Fibroblast of skin of abdomen (primary cell): ENCODE measurements around the gene ASPN.
A peak's percentile ranks its signal among the peaks of the same experiment; 100 is the strongest.

ENCODE experiments used
- DNase-seq: peaks from one replicate; pipeline ENCODE4 v3.0.0-alpha.2; 2013

ASPN gene

GRCh38 chr9:92504881-92505280, 22.6 kb upstream of the ASPN start:
- no peak for DNase-seq

DNA sequence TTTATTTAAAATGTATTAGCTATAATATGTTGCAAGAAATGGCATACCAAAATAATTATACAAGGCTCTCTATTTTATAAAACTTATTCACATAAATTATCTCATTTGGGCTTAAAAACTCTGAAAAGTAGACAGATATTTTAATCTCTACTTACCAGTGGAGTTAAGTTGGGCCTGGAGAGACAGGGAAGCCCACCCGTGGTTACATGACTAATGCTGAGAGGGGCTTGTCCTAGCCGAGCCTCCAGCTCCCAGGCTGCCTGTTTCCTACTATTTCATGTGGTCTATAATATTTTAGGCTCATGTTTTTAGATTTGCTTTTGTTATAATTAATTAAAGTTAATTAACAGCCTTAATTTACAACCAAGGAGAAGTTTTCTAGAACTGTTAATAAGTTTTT, 20.9 kb upstream of the ASPN start:
- no peak for DNase-seq

GRCh38 chr9:92501671-92502393, 19.5 kb upstream of the ASPN start:
- DNase-seq: no peak

DNA sequence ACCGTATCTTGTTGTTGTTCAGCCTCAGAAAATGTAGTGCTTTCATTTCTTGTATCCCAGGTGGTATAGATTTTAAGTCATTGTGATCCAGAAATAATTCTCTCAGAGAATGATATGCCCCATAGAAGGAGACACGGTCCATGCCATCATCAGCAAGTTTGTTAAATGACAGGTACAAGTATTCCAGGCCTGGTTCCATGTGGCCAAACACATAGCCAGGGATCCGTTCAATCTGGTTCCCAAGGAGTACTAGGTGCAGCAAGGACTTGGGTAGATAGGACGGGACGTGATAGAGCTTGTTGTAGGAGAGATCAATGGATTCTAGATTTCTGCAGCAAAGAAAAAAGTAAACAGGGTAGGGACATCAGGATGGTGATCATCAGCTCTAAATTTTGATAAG, 18.4 kb upstream of the ASPN start:
- DNase-seq: no peak

- no peak for DNase-seq
Observed at GRCh38 chr9:92499701-92500100, 17.4 kb upstream of the ASPN start.

DNA sequence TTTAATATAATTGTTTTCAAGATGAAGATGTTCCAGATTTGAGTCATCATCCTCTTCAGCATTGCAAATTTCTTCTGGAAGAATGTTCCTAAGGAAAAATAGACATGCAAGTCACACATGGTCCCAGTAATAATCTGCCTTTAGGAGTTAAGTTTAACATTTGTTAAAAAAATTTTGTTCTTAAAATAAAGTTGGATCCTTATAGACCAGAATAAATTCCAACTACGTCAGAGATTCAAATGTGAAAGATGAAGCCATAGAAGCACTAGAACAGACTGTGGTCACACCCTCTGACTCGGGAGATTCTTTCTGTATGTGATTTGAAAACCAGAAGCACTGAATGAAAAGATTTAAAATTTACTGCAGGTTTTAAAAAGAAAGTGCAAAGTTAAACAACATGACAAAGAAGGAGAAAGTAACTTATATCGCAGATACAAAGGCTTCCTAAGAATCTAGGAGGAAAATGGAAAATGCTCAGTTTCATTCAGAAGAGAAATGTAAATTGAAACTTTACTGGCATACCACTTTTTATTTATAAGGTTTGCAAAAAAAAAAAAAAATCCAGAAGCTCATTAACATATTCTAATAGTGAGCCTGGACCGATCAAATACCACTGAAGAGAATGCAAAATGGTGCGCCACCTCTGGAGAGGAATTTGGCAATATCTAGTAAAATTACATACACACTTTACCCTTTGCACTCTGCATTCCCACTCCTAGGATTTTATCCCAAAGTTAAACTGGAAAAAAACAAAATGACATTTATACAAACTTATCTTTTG, 14.3 kb upstream of the ASPN start:
- DNase-seq: peak; percentile 53

GRCh38 chr9:92494856-92495255, 12.6 kb upstream of the ASPN start:
- peak; percentile 54 for DNase-seq

DNA sequence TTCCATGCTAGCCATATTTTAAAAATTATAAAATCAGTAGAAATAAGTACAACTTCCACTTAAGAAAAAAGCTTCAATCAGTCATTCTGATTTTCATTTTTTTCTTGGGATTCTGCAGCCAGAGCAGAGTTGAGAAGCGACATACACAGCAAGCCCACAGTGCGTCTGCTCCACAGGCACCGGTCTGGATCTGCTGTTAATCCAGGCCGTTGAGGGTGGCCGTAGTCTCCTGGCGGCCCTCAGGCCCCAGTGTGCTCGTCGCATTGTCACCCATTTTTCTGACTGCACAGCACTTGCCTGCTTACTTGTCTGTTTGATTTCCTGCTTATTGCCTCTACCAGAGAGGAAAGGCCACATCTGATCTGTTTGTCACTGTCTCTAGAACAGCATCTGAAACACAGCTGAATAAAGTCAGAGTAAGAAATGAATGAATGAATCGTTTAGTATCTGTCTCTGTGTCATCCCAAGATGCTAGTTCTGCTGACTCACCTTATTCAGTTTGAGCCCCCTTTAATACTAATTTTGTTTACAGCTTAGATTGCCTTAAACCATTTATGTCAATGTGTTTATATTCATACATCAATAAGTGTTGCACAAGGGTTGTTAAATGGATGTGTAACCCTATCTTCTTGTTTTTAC, 11.6 kb upstream of the ASPN start:
- DNase-seq: no peak

- no peak for DNase-seq
Observed at GRCh38 chr9:92492781-92493401, 10.6 kb upstream of the ASPN start.

- DNase-seq: peak; percentile 70
Observed at GRCh38 chr9:92488681-92489550, 6.6 kb upstream of the ASPN start.

DNA sequence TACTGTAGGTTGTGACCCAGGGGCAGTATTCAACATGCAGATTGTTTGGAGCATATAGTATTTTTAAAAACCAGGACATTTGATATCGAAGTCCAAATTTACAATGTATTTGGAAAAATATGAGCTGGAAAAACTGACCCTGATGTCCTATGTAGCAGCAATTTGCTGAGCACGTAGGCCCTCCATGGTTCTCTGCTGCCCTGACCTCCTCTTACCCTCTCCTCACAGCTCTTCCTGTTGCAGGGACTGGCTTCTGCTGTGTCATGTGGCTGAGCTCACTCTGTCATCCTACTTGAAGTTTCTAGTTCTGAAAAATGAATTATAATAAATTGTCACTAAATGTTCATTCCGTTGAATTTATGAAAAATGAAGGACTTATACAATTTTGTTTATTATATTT, 4.1 kb upstream of the ASPN start:
- DNase-seq: no peak

GRCh38 chr9:92484563-92484962, 2.3 kb upstream of the ASPN start:
- DNase-seq: no peak

DNA sequence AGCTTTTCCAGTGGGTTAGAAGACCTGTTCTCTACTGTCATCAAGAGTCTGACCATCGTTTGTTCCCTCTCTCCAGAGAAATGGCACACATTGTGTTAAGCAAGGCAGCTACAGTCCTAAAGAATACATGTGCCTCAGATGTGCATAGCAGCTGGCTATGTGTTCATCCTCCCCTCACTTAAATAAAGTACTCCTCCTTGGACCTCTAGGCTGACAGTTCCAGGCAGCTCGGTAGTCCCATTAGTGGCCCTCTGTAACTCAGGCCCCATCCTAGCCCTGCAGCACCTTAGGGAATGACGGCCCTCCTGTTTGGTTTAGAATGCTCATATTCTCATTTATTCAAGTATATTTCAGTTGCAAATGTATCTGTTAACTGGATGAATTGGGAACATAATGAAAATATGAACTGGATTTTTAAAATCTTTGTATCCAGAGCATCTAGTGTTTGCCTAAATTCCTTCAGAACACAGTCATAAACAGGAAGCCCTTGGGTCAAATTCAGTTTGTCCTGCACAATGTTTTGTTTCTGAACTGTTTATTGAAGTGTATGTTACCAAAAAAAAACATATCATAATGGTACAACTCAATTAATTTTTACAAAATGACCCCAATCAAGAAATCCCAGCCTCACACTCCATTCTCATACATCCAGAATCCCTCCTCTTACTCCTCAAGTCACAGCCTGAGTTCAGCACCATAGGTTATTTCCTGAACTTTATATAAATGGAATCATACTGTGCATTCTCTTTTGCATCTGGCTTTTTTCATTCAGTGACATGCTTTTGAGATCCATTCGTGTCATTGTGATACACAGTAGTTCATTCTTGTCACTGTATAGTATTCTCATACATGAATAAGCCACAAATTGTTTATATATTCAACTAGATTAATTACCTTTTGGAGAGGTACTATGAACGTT, 1.6 kb upstream of the ASPN start:
- no peak for DNase-seq

DNA sequence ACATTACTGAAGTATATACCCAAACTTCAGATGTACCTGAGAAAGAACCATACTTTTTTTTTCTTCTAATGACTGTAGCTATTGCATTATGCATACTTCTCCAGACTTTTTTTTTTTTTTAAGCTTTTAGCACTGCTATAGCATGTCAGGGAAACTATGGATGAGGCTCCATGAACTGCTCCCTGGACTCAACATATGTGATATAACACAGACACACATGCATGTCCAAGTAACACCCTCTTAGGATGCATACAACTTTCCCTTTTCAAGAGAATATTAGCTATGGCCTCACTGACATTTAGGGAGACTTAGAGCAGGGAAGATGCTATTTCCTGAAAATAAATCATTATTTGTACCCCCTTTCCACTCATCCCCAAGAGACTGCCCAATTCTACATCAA, 499 bp upstream of the ASPN start:
- no peak for DNase-seq

DNA sequence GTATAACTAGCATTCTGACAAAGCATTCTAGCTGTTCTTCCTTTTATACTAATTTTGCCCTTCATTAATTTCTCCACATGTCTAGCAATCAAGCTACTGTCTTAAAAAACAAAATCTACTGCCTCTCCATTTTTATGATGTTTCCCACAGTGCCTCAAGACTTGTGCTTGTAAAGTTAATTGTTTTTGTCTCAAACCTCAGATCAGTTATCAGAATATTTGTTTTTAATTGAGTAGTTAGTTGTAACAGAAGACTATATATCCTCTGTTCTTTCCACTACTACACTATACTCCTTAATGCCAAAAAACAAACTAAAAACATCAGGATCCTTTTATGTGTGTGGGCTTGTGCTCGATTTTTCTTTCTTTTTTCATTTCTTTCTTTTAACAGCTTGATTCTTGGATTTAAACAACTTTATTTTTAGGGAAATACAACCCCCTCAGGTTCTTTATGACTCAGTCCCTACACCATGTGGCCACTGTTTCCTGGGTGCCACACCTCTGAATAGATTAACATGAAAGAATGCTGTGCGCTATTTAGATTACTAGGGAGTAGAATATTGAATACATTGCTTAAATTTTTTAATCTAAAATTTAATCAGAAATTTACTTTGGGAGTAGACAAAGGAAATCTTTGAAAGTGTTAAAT, 1.2 kb downstream of the ASPN start:
- DNase-seq: peak; percentile 28

- DNase-seq: no peak
Observed at GRCh38 chr9:92480291-92480771, 2.0 kb downstream of the ASPN start.

GRCh38 chr9:92479346-92479745, 3.0 kb downstream of the ASPN start:
- no peak for DNase-seq

DNA sequence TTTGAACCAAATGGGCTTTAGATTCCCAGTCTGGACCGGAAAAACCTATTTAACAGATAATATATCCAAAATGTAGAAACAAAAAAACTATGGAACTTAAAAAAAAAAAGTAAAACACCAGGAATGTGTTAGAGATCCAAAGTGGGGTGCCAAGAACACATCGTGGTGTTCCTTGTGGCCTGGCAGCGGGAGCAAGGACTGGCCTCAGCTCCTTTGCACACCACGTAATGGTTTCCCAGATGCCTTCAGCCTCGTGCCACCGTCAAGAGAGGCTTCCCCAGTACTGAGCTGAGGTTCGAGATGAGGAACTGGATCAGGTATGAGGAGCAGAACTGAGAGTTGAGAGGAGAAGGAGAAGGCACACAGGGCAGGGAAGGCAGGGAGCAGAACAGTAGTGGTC, 3.5 kb downstream of the ASPN start:
- no peak for DNase-seq

DNA sequence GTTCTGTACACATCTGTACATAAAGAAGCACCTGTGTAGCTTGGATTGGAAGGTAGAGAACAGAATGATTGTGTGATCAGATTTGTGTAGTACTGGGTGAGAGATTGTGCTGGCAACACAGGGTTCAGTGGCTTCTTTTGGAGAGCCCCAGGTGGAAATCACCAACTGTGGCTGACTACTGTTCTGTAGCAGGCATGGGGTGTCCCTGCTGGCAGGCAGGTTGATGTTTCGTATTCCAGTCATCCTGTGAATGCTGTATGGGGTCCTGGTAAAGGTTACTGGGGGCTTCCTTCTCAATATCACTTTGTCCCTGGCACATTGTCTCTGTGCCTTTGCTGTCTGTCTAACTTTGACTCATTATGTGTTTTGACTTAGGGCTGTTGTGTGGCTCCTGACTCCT, 5.3 kb downstream of the ASPN start:
- DNase-seq: no peak

GRCh38 chr9:92474587-92474986, 7.7 kb downstream of the ASPN start:
- DNase-seq: no peak
